ENCODE data around the gene A2ML1.
"Not testable (repeated sequence)": the region's sequence is repeated elsewhere in the genome, so short reads cannot be mapped to it uniquely, and the experiment has no call there.

Gene A2ML1

DNA sequence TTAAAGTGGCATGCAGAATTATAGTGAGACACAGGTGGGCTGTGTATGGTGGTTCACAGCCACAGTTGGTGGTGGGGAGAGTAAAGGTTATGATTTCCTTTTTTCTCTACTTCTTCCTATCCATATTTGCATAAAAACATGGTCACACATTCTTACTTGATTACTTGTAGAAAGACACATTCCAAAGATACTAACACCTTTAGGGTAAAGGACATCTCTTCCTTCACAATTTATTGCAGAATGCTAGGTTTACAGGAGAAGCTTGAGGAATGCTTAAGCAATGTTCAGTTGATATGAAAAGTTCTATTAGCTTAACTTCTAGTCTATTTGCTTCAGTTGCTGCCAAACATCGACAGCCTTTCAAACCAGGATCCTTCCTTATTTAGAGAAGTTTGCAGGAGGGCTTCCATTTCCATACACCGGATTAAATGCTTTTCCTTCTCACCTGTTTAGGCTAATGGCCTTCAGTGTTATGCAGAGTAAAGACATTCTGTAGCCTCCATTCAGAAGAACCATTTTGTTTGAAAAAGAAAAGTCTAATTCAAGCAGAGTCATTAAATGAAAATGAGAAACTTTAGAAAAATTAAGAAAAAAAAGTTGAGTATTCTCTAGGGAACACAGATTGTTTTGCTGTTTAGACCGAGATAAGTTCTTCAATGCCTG lies 89.3 kb downstream of the A2ML1 start:
- no peak for DNase-seq

DNA sequence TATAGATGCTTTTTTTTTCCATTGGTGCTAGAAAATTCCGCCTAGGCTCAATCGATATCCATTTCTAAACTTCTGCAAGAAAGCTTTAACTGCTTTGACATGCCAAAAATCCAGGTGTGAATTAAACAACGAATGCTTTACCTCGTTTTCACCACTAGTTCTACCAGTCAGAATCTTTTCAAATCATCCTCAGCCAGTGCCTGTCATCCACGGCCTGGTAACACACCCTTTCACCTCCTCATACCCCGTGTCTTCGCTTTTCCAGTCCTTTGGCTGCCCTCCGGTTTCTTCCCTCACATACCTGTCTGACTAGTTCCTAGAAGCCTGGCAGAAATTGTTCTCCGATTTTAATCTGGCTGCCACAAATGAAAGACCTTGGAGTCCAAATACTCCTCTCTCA lies 90.5 kb downstream of the A2ML1 start:
- peak in 1 of 2 donors; percentile 42 for DNase-seq

DNA sequence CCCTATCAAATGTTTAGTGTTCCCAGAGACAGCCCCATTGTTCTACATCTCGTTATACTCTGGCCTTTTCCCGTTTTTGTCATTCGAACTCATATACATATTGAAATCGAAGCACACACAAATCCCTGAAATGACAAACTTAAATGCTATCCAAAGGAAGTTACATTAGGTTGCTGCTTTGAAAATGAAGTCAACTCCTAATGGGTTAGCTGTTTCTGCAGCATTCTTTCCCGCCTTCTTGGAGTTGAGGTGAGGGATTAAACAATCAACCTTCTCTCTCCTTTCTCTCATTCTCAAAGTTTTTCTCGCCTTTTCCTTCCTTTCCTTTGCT lies 91.2 kb downstream of the A2ML1 start:
- no peak for DNase-seq

DNA sequence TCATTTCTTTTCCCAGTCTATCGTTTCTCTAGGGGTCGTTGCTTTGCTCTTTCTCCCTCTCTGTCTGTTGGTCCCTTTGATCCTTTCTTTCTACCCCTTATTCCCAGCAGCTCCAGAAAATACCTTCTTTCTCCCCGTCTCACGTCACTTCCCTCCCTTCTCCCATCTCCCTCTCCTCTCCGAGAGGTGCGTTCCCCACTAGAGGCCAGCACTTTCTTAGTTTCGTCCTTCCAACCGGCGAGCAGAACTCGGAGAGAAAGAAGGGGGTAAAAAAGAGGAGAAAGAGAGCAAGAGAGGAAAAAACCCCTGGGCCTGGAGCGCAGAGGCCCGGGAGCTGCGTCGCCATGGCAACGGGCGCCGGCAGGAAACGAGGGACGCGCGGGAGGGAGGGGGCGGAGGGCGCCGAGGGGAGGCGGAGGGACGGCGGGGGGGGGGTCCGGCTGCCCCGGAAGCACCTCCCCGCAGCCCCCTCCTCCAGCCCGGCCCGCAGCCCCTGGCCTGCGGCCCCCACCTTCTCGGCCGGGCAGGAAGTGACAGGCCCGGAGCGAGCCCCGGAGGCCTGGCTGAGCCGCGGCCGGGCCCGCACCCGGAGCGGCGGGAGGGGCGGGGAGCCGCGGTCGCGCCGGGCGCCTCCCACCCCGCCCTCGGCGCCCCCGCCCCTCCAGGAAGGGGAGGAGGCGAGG lies 91.8 kb downstream of the A2ML1 start, which contains the start of gene PHC1:
TSS of gene PHC1 (plus strand) at position 477 of the 683 bp plus-strand sequence. CDS start 3,169 bp downstream, outside the sequence.
- peak; percentile 76 to 86 for DNase-seq

DNA sequence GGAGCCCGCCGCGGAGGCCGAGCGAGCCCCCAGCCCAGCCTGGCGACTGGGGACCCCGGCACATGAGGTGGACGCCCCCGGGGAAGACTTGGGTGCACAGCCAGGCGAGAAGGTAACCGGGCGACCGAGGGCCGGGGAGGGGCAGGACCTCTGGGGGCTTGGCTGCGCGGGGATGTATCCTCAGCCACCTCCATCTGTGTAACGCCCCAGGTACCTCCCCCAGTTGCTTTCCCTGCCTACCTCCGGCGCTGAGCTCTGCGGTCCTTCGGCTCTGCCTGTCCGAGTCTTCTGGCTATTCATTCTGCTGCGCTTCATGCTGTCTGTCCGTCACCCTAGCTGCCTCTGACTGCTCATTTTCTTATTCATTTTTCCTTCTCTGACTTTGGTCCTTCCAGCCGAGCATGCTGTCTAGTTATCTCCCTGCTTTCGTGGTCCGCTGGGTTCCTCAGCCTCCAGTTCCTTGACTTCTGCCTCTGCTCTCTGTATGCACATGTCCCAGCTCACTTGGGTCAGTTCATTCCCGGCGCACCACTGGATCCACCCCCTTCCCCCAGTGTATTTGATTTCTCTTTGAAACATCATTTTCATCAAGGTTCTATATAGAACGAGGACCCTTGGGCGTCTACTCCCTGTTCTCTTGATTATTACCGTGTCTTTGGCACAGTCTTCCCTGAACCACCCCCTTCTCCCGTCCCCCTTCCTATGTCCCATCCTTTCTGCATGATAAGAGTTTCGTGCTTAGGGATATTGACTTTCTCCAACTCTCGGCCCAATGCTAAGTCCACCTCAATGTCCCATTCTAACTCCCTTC lies 92.5 kb downstream of the A2ML1 start:
- peak; percentile 36 to 70 for DNase-seq

DNA sequence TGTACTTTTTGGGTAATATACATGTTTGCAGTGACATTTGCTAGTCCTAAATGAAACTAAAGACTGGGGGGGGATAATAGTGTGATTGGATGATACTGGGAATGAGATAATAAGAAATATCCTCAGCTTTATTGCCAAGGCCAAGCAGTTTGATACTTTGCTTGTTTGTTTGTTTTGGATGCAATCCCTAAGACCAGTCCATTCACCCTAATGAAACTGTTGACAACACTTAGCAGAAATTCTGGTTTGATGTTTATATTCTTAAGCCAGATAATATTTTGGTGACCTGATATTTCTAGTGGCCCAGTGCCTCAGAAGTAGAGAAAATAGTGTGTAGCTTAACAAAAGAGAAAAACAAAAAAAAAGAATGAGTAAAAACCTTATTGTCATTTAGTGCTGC lies 93.7 kb downstream of the A2ML1 start:
- no peak for DNase-seq

DNA sequence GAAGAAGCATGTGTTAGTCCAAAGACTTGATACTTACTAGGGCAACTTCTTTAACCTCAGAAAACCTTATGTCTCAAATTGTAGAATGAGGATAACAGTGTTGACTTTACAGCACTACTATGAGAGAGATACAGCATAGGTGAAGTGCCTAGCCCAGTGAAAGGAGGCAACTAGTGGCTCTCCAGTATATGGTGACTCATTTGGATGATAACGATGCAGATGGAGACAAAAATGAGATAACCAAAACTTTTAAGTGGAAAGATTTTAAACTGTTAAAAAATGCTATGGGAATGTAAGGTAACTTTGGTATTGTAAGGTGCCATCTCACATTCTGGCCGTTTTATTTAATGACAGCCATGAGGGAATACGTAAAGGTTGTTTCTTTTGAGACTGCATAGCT lies 94.6 kb downstream of the A2ML1 start:
- DNase-seq: no peak

DNA sequence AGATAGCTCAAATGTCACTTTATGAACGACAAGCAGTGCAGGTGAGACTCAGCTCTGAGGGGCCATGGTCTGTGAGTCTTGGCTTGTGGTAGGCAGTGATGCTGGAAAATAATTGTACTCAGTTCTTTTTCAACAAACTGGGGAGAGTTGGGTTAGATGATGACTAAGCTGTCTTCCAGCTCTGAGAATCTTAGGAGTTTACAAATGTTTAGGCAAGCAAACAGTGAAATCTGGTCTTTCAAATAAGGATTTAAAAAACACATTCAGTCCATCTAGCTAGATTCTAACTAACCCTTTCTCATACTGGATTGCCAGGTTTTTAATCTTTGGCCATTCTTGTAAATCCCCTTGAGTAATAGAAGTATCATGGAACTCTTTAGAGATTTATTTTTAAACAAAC lies 95.3 kb downstream of the A2ML1 start:
- DNase-seq: no peak

DNA sequence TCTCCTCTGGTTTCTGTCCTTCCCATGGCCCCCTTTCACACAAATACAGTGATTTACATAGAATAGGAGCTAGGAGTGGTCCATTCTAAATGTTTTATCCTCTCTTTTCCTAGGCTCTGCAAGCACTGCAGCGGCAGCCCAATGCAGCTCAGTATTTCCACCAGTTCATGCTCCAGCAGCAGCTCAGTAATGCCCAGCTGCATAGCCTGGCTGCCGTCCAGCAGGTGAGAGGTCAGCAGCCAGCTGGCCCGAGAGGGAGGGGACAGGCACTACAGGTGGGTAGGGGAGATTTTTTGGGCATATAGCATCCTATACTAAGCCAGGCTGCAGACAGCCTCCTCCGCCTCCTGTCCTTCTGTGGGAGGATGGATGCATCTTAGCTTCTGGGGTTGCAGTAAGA lies 97.2 kb downstream of the A2ML1 start:
- not testable (repeated sequence) for DNase-seq

DNA sequence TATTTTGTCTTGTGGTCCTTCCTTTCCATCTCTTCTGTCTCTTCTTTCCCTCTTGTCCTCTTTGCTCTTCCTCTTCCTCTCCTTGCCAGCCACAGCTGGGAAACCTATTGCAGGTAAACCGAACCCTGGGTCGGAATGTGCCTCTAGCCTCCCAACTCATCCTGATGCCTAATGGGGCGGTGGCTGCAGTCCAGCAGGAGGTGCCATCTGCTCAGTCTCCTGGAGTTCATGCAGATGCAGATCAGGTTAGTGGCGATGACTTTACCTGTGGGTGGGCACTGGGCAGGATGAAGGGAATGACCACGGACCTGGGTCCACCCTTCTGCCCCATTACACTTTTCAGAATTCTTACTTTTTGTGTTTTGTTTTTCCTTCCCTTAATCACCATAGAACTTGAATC lies 100.1 kb downstream of the A2ML1 start:
- no peak for DNase-seq

All from CD4-positive, alpha-beta T cell treated with Interferon alpha-2 for 1 hour (primary cell).